NT2/D1 (cell line): ENCODE results near the gene PAIP1.

ENCODE experiments used
- SUZ12 ChIP-seq: IDR thresholded peaks from 2 replicates; pipeline ENCODE4 v1.6.1; 2011; ENCODE audit not compliant: insufficient read length, insufficient read depth; ENCODE audit errors: extremely low read depth
- YY1 ChIP-seq: IDR thresholded peaks from 2 replicates; pipeline ENCODE4 v1.6.1; 2011; ENCODE audit not compliant: insufficient read length, insufficient read depth

DNA sequence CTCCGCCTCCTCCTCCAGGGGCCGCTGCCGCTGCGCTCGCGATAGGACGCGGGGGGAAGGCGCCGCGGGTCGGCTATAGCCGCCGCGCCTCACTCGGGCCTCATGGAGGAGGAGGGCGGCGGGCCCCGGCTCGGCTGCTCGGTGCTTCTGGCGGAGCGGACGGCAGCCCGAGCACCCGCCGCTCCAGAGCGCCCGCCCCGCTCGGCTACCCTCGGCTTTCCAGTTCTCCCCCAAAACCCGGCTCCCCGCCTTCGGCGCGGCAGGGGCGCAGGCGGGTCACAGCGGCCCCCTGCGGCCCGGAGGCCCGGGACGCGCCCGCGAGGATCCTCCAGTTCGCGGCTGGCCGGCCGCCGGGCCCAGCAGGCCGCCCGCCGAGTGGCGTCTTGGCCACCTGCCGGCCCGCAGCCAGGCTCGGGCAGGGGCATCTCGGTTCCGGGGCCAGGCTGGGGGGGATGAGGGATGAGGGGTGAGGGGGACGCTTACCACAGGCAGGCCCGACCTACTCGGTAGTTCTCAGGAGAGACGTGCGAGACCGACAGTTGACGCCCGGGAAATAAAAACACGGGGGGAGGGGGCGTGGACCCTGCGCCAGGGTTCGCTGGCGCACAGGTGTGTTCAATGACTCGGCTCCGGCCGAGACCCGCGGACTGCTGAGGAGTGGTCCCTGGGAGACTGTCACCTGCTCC, at the start of gene PAIP1:
- TF ChIP-seq YY1 (no peak), SUZ12 (no peak)
